GM19372 (cell line): ENCODE data around the gene C8A.

Experiments
- ATAC-seq: cut with Tn5 transposase; IDR thresholded peaks from one replicate; pipeline ENCODE4 v1.9.1; 2021; ENCODE audit warnings: mild to moderate bottlenecking, low read depth, moderate library complexity; ENCODE audit not compliant: unreplicated experiment

Gene C8A

DNA sequence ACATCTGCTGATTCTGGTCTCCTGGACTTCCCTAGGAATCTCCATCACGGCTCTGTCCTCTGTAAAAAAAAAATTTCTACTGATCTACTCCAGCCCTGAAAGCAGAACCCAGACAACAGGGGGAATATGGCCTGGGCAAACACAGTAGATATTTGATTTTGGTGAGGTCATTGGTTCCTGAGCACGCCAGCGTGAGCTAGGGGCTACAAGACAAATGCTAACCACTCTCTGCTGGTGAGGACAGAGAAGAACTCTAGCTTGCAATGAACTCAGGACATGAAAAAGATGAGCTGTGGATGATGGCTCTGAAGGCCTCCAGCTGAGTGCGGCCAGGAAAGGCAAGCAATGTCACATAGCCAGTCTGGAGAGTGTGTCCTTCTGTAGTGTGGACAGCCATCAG, 18.2 kb upstream of the C8A start:
- no peak for ATAC-seq

DNA sequence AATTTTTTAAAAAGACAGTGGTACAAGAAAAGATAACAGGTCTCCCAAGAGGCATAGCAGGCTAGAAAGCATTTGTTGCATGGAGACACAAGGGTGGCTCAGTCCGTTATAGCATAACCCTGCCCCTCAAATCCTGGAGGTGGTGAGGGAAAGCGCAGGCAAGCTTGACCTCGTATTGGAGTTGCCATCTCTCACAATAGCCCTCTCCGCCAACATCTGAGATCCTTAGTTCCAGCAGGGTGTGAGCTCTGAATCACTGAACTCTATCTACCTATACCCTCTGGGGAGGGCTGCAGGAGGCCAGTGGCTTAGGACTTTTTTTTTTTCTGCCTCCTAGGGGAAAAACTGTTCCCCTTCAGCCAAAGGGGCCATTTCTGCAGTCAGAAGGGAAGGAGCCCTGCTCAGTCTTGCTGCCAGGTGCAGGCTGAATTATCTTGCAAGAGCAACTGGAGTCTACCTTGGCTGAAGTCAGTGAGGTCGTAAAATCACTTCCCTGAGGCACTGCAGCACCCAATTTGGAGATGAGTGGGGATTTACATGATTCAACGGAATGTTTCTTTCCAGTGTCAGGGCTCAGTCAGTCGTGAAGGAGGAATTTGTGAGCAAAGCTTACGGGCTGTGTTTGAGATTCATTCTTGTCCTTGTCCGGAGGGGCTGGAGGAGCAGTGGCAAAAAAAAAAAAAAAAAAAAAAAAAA, 17.2 kb upstream of the C8A start:
- no peak for ATAC-seq

DNA sequence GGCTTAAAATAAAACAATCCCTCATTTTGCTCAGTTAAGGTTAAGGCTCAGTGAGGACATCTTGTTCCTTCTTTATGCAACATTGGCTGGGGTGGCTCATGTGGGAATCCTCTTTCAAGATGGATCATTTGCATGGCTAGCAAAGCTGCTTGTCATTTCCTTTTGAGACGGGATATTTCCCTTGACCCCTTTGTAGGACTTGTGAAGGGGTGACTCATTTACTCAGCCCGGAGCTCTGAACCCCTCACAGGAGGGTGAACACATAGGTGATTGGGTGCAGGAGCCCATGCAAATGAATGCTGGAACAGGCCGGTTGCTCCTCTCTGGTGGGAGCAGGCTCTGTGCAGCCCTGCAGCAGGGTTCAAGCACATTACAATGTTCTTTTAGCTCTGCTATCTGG, 15.8 kb upstream of the C8A start:
- ATAC-seq = no peak

DNA sequence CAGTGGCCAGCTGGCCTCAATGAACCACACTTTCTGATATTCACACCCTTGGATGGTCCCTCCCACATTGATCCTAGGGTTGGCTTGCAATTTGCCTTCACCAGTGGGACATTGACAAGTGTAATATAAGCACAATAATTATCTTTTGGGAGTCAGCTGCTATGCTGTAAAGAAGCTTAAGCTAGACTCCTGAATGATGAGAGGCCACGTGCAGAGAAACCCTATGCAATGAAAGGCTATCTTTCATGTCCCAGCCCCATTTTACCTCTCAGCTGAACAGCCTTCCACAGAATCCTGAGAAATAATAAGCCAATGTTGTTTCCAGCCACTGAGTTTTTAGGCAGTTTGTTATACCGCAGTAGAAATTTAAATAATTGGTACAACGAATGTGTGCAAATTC, 11.1 kb upstream of the C8A start:
- no peak for ATAC-seq

- no peak for ATAC-seq
Observed at GRCh38 chr1:56844545-56845136, 10.0 kb upstream of the C8A start.

- no peak for ATAC-seq
Observed at GRCh38 chr1:56845343-56845742, 9.3 kb upstream of the C8A start.

- no peak for ATAC-seq
Observed at GRCh38 chr1:56849750-56850149, 4.8 kb upstream of the C8A start.

DNA sequence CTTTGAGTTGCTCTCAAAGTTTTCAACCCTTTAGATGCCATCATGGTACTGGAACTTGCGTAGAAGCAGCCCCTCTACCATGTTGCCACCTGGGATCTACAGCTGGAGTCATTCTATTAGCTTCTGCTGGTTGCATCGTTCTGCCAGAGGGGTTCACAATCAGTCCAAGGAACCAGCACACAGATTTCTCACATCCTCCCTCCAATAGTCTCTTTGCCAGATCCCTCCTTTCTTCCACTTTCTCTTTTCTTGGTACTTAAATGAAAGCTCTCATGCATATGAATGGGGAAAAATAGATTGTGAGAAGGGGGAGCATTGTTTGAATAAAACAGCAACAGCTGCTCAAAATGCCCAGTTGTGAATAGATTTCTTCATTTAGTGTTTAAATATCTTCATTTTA, 4.2 kb upstream of the C8A start:
- no peak for ATAC-seq

DNA sequence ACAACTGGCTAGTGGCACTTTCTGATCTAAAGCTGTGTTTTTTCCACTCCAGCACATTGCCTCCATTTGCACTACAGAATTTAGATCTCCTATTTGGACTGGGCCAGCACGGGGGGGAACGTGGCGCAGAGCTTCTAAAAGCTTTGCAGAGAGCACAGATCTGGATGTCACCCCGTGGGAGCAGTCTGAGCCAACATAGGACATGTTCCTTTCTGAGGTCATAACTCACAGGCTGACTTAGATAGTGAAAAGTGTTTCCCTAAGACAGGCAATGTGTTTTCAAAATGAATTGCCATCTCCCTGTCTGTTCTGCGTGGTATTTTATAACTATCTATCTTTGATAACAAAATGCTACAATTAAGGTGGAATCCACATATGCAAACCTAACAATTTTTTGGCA, 3.7 kb upstream of the C8A start:
- ATAC-seq = no peak

GRCh38 chr1:56852476-56852875, 2.1 kb upstream of the C8A start:
- no peak for ATAC-seq

DNA sequence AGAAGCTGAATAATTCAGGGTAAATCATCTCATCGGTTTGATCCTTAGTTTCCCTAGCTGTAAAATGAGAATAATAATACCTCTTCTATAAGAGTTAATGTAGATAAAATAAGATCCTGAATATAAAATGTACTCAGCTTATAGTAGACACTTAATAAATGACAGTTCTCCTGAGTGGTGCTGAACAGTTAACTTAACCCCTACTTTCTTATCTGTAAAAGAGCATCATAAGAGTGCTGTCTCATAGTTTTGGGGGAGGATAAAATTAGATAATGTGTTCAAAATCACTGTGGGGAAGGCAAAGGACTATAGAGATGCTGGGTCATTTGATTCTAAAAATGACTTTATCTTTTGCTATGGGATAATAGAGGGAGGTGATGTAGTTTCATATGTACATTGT, 593 bp downstream of the C8A start:
- no peak for ATAC-seq

GRCh38 chr1:56856186-56856585, 1.6 kb downstream of the C8A start:
- ATAC-seq = no peak

GRCh38 chr1:56859287-56859686, 4.7 kb downstream of the C8A start:
- ATAC-seq = no peak

DNA sequence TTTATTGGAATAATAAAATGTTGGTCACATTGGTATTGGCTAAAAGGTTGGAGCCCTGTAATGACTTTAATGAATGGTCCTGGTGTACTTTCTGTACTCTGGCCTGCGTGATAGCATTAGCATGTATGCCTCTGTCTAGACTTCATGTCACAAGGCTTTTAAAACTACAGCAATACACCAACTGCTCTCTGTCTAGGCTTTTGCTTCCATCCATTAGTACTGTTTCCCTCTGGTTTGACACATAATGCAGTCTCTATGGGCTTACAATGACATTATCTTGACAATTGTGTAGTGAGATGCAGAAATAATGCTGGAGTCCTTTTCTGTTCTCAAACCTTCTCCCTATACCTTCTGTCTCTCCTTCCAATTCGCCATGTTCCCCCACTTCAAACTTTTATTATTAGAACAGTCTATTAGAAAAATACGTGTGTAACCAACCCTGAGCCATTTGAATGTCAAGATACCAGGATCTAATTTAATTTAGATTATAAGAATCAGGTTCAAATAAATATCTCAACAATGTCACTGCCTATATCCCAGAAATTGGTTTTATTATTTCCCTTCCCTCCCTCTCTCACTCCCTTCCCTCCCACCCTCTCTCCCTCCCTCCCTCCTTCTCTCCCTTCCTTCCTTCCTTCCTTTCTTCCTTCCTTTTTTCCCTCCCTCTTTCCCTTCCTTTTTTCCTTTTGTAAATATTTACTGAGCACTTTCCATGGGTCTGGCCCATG, 8.8 kb downstream of the C8A start:
- ATAC-seq = no peak

GRCh38 chr1:56864430-56864829, 9.8 kb downstream of the C8A start:
- no peak for ATAC-seq

- ATAC-seq = no peak
Observed at GRCh38 chr1:56866656-56867055, 12.1 kb downstream of the C8A start.

- ATAC-seq = no peak
Observed at GRCh38 chr1:56867491-56867890, 12.9 kb downstream of the C8A start.

DNA sequence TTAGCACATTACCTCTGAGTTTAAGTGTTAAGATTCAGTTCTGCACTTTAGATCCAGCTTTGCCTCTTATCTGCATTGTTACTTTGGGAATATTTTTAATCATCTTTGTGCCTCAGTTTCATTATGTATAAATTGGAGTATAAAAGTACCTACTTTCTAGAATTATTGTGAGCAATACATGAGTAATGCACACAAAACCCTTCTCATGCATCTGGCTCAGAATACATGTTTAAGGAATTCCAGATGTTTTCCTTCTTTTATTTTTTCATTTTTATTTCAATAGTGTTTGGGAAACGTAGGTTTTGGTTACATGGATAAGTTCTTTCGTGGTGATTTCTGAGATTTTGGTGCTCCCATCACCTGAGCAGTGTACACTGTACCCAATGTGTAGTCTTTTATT, 14.2 kb downstream of the C8A start:
- no peak for ATAC-seq

DNA sequence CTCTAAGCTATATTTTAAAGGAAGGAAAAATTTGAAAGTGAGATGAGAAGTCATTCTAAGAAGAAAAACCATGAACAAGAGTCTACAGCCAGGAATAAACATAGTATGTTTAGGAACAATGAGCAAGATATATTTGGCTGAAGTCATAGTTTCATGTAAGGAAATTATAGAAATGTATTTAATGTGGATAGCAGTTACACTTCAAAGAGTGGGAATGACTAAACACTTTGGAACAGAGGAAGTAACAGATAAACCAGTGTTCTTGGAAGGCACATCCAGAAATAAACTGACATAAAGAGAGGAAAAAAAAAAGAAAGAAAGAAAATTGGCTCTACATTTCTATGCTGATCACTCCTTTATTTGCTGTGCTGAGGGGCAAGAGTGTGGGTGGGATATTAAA, 18.0 kb downstream of the C8A start:
- ATAC-seq = no peak

GRCh38 chr1:56873213-56873612, 18.6 kb downstream of the C8A start:
- no peak for ATAC-seq

GRCh38 chr1:56874689-56875088, 20.1 kb downstream of the C8A start:
- ATAC-seq = no peak

GRCh38 chr1:56877973-56878372, 23.4 kb downstream of the C8A start:
- no peak for ATAC-seq
